Stimulated activated CD4-positive, alpha-beta T cell treated with anti-CD3 and anti-CD28 coated beads, Interleukin-12 subunit alpha, Interleukin-12 subunit beta, amount 100 ng/mL, for 48 hours (primary cell): ENCODE data around the gene SPTBN1.
A peak's percentile ranks its signal among the peaks of the same experiment; 100 is the strongest.

Experiments used
- DNase-seq, 3 donors: peaks; one replicate each; pipeline ENCODE4 v3.0.0-alpha.2; 2020; ENCODE audit warnings: low read depth in 2 of 3, low spot score in 1 of 3

The SPTBN1 gene

GRCh38 chr2:54455563-54456361, at the start of gene SPTBN1:
SPTBN1 (plus strand) TSS chr2:54456327; CDS start chr2:54526419, 70,092 bp downstream.
- peak in 2 of 3 donors; percentile 8 to 12 for DNase-seq

- no peak for DNase-seq
Measured at GRCh38 chr2:54407693-54408092, 48.4 kb upstream of the SPTBN1 start.

- DNase-seq, result no peak
Measured at GRCh38 chr2:54408288-54408687, 47.8 kb upstream of the SPTBN1 start.

- no peak for DNase-seq
Measured at GRCh38 chr2:54409752-54410151, 46.4 kb upstream of the SPTBN1 start.

GRCh38 chr2:54411801-54412354, 44.2 kb upstream of the SPTBN1 start:
- no peak for DNase-seq

GRCh38 chr2:54416166-54416813, 39.8 kb upstream of the SPTBN1 start:
- DNase-seq, result no peak

GRCh38 chr2:54416938-54417337, 39.2 kb upstream of the SPTBN1 start:
- no peak for DNase-seq

- DNase-seq, result no peak
Measured at GRCh38 chr2:54417577-54417976, 38.5 kb upstream of the SPTBN1 start.

GRCh38 chr2:54419388-54419787, 36.7 kb upstream of the SPTBN1 start:
- DNase-seq, result no peak

- DNase-seq, result no peak
Measured at GRCh38 chr2:54419855-54420523, 36.1 kb upstream of the SPTBN1 start.

GRCh38 chr2:54420524-54421172, 35.5 kb upstream of the SPTBN1 start:
- DNase-seq, result no peak

GRCh38 chr2:54422072-54422581, 34.0 kb upstream of the SPTBN1 start:
- DNase-seq, result peak; percentile 1 to 26 (median 24)

- no peak for DNase-seq
Measured at GRCh38 chr2:54423213-54423612, 32.9 kb upstream of the SPTBN1 start.

- no peak for DNase-seq
Measured at GRCh38 chr2:54424555-54425163, 31.5 kb upstream of the SPTBN1 start.

GRCh38 chr2:54428108-54428831, 27.9 kb upstream of the SPTBN1 start:
- DNase-seq, result no peak

- DNase-seq, result no peak
Measured at GRCh38 chr2:54429054-54429453, 27.1 kb upstream of the SPTBN1 start.

GRCh38 chr2:54429811-54430551, 26.1 kb upstream of the SPTBN1 start:
- DNase-seq, result no peak

- no peak for DNase-seq
Measured at GRCh38 chr2:54430649-54431048, 25.5 kb upstream of the SPTBN1 start.
